Caki2 (cell line): ENCODE measurements around the gene MYRFL. TPM values are rescaled to one million over a fixed set of nuclear protein-coding genes. Genes with fewer than 3 reads are reported as not detected.
"Not testable (repeated sequence)": the region's sequence is repeated elsewhere in the genome, so short reads cannot be mapped to it uniquely, and the experiment has no call there.

Experiments
- DNase-seq: peaks from one replicate; pipeline ENCODE4 v3.0.0-alpha.2; 2015; ENCODE audit warnings: low read depth
- in situ Hi-C: cut with HindIII; loops from 2 replicates; pipeline ENCODE4 v1.10.0; 2016; ENCODE audit warnings: low sequenced_read_pairs, low pct_unique_long_range_greater_than_20kb, mixed read lengths
- total RNA-seq: library from RNA; depleted of rRNA; stranded (reverse); fragments of >200 nt; shearing (Covaris generic); gene quantifications from 2 replicates; pipeline ENCODE4 v1.2.3, GENCODE V29; 2014; ENCODE audit warnings: low replicate concordance; rRNA removed

The MYRFL gene
- total RNA-seq, 1 experiment from 2014 or later, result not detected

- DNase-seq, in situ Hi-C loops: not testable (repeated sequence)
Measured at GRCh38 chr12:69994086-69994485, 169.1 kb downstream of the MYRFL start.

GRCh38 chr12:69994724-69995173 is 169.7 kb downstream of the MYRFL start:
- in situ Hi-C loops, result no loop called here
- no peak for DNase-seq

- in situ Hi-C loops, result no loop called here
- DNase-seq, result no peak
Measured at GRCh38 chr12:69996241-69996640, 171.2 kb downstream of the MYRFL start.

GRCh38 chr12:69996722-69997121 is 171.7 kb downstream of the MYRFL start:
- in situ Hi-C loops, result no loop called here
- no peak for DNase-seq

GRCh38 chr12:69998011-69998410 is 173.0 kb downstream of the MYRFL start:
- in situ Hi-C loops, result no loop called here
- no peak for DNase-seq

- no peak for DNase-seq
- in situ Hi-C loops, result no loop called here
Measured at GRCh38 chr12:69998922-69999321, 173.9 kb downstream of the MYRFL start.

- DNase-seq, result no peak
- in situ Hi-C loops, result no loop called here
Measured at GRCh38 chr12:69999561-69999960, 174.5 kb downstream of the MYRFL start.

GRCh38 chr12:70002097-70002911 is 177.3 kb downstream of the MYRFL start:
- in situ Hi-C loops, result no loop called here
- no peak for DNase-seq

- no peak for DNase-seq
- in situ Hi-C loops, result no loop called here
Measured at GRCh38 chr12:70002912-70003255, 177.9 kb downstream of the MYRFL start.

GRCh38 chr12:70005864-70006618 is 181.0 kb downstream of the MYRFL start:
- DNase-seq, result no peak
- in situ Hi-C loops, result no loop called here

- in situ Hi-C loops, result no loop called here
- DNase-seq, result no peak
Measured at GRCh38 chr12:70006619-70006973, 181.6 kb downstream of the MYRFL start.

GRCh38 chr12:70007687-70008086 is 182.7 kb downstream of the MYRFL start:
- in situ Hi-C loops, result no loop called here
- DNase-seq, result no peak

Other genes starting within 250 kb of the MYRFL start
- gene CCT2, start 239.8 kb upstream of the MYRFL start, total RNA-seq, result 577 and 641 TPM in 2 replicates
- not detected in 2 replicates for gene LRRC10, start 214.3 kb upstream of the MYRFL start, total RNA-seq
- gene BEST3, start 125.9 kb upstream of the MYRFL start, total RNA-seq, result 0.12 and 0.54 TPM in 2 replicates
- 49.4 and 57.8 TPM in 2 replicates for gene RAB3IP, start 86.4 kb upstream of the MYRFL start, total RNA-seq